ENCODE data around the gene SECISBP2L. TPM values are rescaled to one million over a fixed set of nuclear protein-coding genes. Genes with fewer than 3 reads are reported as not detected.

Gene SECISBP2L
- total RNA-seq, 6 experiments from 2014 or later = 13.5 to 24.6 (median 19.5) TPM

- no peaks in the 10 kb centered on the region for H3K4me1 ChIP-seq
- no peak overlapping the region for H3K27ac ChIP-seq
- intact Hi-C loops (cut with DNase I) = no loop called here
- WGBS (ENCODE audit: insufficient coverage, low coverage, low lambda C conversion rate, missing lambda C conversion rate) = 85% methylated on average over 3 of the region's 3 CpGs
- no peaks in the 10 kb centered on the region for H3K27me3 ChIP-seq
- DNase-seq (no peak), ATAC-seq (no peak)
- TF ChIP-seq POLR2A (IDR thresholded peaks at IDR 0.05) = no peak
- no peak for TF ChIP-seq CTCF (IDR thresholded peaks at IDR 0.05)
- no peak overlapping the region for H3K4me3 ChIP-seq
- H3K36me3 ChIP-seq = peaks cover 0 to 21% (median 2%) of the 10 kb centered on the region in 4 donors
- H3K9me3 ChIP-seq = no peaks in the 10 kb centered on the region
Measured at GRCh38 chr15:49023354-49023753, 22.9 kb downstream of the SECISBP2L start.

- DNase-seq = no peak
- peaks cover 0 to 37% (median 2%) of the 10 kb centered on the region in 4 donors for H3K36me3 ChIP-seq
- intact Hi-C loops (cut with DNase I) = no loop called here
- no peak overlapping the region for H3K4me3 ChIP-seq
- no peaks in the 10 kb centered on the region for H3K27me3 ChIP-seq
- H3K4me1 ChIP-seq = no peaks in the 10 kb centered on the region
- H3K9me3 ChIP-seq = no peaks in the 10 kb centered on the region
- H3K27ac ChIP-seq = no peak overlapping the region
- no peak for TF ChIP-seq POLR2A (IDR thresholded peaks at IDR 0.05)
- TF ChIP-seq CTCF (IDR thresholded peaks at IDR 0.05) = no peak
- 55% methylated on average over 2 of the region's 2 CpGs for WGBS (ENCODE audit: insufficient coverage, low coverage, low lambda C conversion rate, missing lambda C conversion rate)
- ATAC-seq = no peak
Measured at GRCh38 chr15:49015896-49016295, 30.4 kb downstream of the SECISBP2L start.

- H3K9me3 ChIP-seq = no peaks in the 10 kb centered on the region
- no peaks in the 10 kb centered on the region for H3K4me1 ChIP-seq
- TF ChIP-seq CTCF (IDR thresholded peaks at IDR 0.05) = no peak
- no peak for TF ChIP-seq POLR2A (IDR thresholded peaks at IDR 0.05)
- intact Hi-C loops (cut with DNase I) = no loop called here
- H3K27ac ChIP-seq = no peak overlapping the region
- peaks cover 0 to 56% (median 1%) of the 10 kb centered on the region in 4 donors for H3K36me3 ChIP-seq
- H3K4me3 ChIP-seq = no peak overlapping the region
- DNase-seq (no peak), ATAC-seq (no peak)
- H3K27me3 ChIP-seq = no peaks in the 10 kb centered on the region
- WGBS (ENCODE audit: insufficient coverage, low coverage, low lambda C conversion rate, missing lambda C conversion rate) = 92% methylated on average over 2 of the region's 2 CpGs
Measured at GRCh38 chr15:48999314-48999713, 46.9 kb downstream of the SECISBP2L start.

- Histone ChIP-seq H3K4me3 (no peak overlapping the region), H3K27ac (no peak overlapping the region), H3K4me1 (no peaks in the 10 kb centered on the region), H3K9me3 (no peaks in the 10 kb centered on the region), H3K36me3 (peaks cover 0 to 74% (median 6%) of the 10 kb centered on the region in 4 donors), H3K27me3 (no peaks in the 10 kb centered on the region)
- TF ChIP-seq CTCF (IDR thresholded peaks at IDR 0.05) (no peak), POLR2A (IDR thresholded peaks at IDR 0.05) (no peak)
- WGBS (ENCODE audit: insufficient coverage, low coverage, low lambda C conversion rate, missing lambda C conversion rate) = 95% methylated on average over 2 of the region's 2 CpGs
- DNase-seq = no peak
- intact Hi-C loops (cut with DNase I) = no loop called here
- ATAC-seq = no peak
Measured at GRCh38 chr15:48996276-48996675, 50.0 kb downstream of the SECISBP2L start.

GRCh38 chr15:48993380-48993779, 52.9 kb downstream of the SECISBP2L start:
- no peak for ATAC-seq
- no peak for DNase-seq
- Histone ChIP-seq H3K4me1 (no peaks in the 10 kb centered on the region), H3K9me3 (no peaks in the 10 kb centered on the region), H3K4me3 (no peak overlapping the region), H3K27me3 (no peaks in the 10 kb centered on the region), H3K36me3 (peaks cover 0 to 53% (median 7%) of the 10 kb centered on the region in 4 donors), H3K27ac (no peak overlapping the region)
- intact Hi-C loops (cut with DNase I) = no loop called here
- TF ChIP-seq CTCF (IDR thresholded peaks at IDR 0.05) (no peak), POLR2A (IDR thresholded peaks at IDR 0.05) (no peak)

All from right lobe of liver (tissue), 6 donors.